Effector CD4-positive, alpha-beta T cell (primary cell): Measurements from ENCODE around the gene PACS1.
"Not testable (repeated sequence)": the region's sequence is repeated elsewhere in the genome, so short reads cannot be mapped to it uniquely, and the experiment has no call there.

Source experiments
- DNase-seq: peaks from one replicate; pipeline ENCODE4 v3.0.0-alpha.2; 2020
- total RNA-seq: gene quantifications from one replicate; lab custom pipeline; 2026; lab: John Stamatoyannopoulos, UW

PACS1 gene
- 214 reads per million, percentile 93 among the genes with 10 or more reads in this experiment for total RNA-seq

GRCh38 chr11:66069715-66070603, at the start of gene PACS1:
PACS1 (plus strand) TSS chr11:66070272; CDS start chr11:66070487, 215 bp downstream.
- peak; percentile 66 for DNase-seq

GRCh38 chr11:66020618-66021357, 49.3 kb upstream of the PACS1 start:
- no peak for DNase-seq

GRCh38 chr11:66022401-66023185, 47.5 kb upstream of the PACS1 start:
- DNase-seq, result peak; percentile 68

GRCh38 chr11:66023186-66023440, 47.0 kb upstream of the PACS1 start:
- DNase-seq, result not testable (repeated sequence)

- DNase-seq, result no peak
These were observed 44.0 kb upstream of the PACS1 start, which contains the start of gene CATSPER1 for GRCh38 chr11:66026017-66026529. CATSPER1 (minus strand) TSS chr11:66026479; CDS start chr11:66026379, 100 bp downstream.

- DNase-seq, result no peak
These were observed 36.9 kb upstream of the PACS1 start for GRCh38 chr11:66032957-66033735.

GRCh38 chr11:66035653-66036333, 34.3 kb upstream of the PACS1 start:
- no peak for DNase-seq

- no peak for DNase-seq
These were observed 33.8 kb upstream of the PACS1 start for GRCh38 chr11:66036334-66036710.

- no peak for DNase-seq
These were observed 32.7 kb upstream of the PACS1 start for GRCh38 chr11:66037327-66037726.

- DNase-seq, result no peak
These were observed 30.3 kb upstream of the PACS1 start for GRCh38 chr11:66039765-66040164.

- no peak for DNase-seq
These were observed 27.7 kb upstream of the PACS1 start for GRCh38 chr11:66042227-66042995.

GRCh38 chr11:66042996-66043906, 26.8 kb upstream of the PACS1 start:
- DNase-seq, result no peak

GRCh38 chr11:66044757-66045156, 25.3 kb upstream of the PACS1 start:
- DNase-seq, result no peak

- peak; percentile 88 for DNase-seq
These were observed 24.9 kb upstream of the PACS1 start for GRCh38 chr11:66045177-66045639.

GRCh38 chr11:66046901-66047300, 23.2 kb upstream of the PACS1 start:
- DNase-seq, result no peak

GRCh38 chr11:66047541-66048365, 22.3 kb upstream of the PACS1 start:
- DNase-seq, result no peak

- no peak for DNase-seq
These were observed 21.3 kb upstream of the PACS1 start, which contains the start of gene GAL3ST3 for GRCh38 chr11:66048547-66049323. GAL3ST3 (minus strand) TSS chr11:66049161; CDS start chr11:66045415, 3,746 bp downstream.
